NB4 (cell line): ENCODE data around the gene C1orf210.

Experiments used
- DNase-seq: peaks from one replicate; pipeline ENCODE4 v3.0.0; 2010; ENCODE audit warnings: low read depth
- H3K4me3 ChIP-seq: one replicate; pipeline ENCODE4 v1.5.1; 2011; ENCODE audit warnings: mild to moderate bottlenecking, low read depth, low read length, moderate library complexity
- MYC ChIP-seq: IDR thresholded peaks from 2 replicates; pipeline ENCODE4 v1.6.1; 2011; ENCODE audit warnings: low read depth, low read length
- POLR2A ChIP-seq: IDR thresholded peaks from 2 replicates; pipeline ENCODE4 v1.6.1; 2011; ENCODE audit warnings: mild to moderate bottlenecking; ENCODE audit not compliant: insufficient read length; ENCODE audit errors: extremely low read depth
- TF ChIP-seq, protein P1 (sequence below): IDR thresholded peaks from one replicate; pipeline ENCODE4 v1.5.1; 2012; ENCODE audit warnings: low read depth, low read length
- TF ChIP-seq, protein P2 (sequence below): IDR thresholded peaks from 2 replicates; pipeline ENCODE4 v1.6.1; 2011; ENCODE audit warnings: low read depth, low read length

The C1orf210 gene

DNA sequence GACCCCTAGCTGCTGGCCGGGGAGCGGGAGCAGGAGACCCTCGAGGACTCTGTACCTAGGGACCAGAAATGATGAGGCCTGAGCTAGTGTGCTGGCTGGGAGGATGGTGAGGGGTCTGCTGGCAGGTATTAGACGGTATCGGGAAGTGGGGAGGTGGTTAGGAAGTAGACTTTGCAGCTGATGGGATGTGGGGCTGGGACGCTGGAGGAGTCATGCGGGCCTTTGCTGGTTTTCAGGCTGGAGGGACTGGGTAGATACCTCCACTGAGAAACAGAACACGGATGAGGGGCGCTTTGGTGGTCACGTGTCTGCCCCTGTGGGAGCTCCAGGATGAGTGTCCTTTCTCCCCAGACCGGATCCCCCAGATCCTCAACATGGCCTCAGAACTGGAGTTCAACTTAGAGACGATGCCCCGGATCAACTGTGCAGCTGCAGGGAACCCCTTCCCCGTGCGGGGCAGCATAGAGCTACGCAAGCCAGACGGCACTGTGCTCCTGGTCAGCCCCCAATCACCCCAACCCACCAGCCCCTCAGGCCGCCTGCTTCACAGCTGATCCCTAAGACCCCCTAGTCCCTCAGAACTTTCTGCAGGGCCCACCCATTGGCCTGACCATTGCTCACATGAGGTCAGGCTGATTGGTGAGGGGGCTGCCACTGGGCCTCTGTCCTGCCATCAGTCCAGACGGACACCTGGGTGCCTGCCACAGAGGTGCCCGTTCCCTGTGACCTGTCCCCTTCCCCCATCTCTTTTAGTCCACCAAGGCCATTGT, 23.4 kb upstream of the C1orf210 start:
- TF ChIP-seq, protein P1, sequence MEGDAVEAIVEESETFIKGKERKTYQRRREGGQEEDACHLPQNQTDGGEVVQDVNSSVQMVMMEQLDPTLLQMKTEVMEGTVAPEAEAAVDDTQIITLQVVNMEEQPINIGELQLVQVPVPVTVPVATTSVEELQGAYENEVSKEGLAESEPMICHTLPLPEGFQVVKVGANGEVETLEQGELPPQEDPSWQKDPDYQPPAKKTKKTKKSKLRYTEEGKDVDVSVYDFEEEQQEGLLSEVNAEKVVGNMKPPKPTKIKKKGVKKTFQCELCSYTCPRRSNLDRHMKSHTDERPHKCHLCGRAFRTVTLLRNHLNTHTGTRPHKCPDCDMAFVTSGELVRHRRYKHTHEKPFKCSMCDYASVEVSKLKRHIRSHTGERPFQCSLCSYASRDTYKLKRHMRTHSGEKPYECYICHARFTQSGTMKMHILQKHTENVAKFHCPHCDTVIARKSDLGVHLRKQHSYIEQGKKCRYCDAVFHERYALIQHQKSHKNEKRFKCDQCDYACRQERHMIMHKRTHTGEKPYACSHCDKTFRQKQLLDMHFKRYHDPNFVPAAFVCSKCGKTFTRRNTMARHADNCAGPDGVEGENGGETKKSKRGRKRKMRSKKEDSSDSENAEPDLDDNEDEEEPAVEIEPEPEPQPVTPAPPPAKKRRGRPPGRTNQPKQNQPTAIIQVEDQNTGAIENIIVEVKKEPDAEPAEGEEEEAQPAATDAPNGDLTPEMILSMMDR = no peak
- TF ChIP-seq, protein P2, sequence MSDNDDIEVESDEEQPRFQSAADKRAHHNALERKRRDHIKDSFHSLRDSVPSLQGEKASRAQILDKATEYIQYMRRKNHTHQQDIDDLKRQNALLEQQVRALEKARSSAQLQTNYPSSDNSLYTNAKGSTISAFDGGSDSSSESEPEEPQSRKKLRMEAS = no peak
- no peak for TF ChIP-seq MYC
- no peak for TF ChIP-seq POLR2A
- H3K4me3 ChIP-seq = no peak overlapping the region
- no peak for DNase-seq

DNA sequence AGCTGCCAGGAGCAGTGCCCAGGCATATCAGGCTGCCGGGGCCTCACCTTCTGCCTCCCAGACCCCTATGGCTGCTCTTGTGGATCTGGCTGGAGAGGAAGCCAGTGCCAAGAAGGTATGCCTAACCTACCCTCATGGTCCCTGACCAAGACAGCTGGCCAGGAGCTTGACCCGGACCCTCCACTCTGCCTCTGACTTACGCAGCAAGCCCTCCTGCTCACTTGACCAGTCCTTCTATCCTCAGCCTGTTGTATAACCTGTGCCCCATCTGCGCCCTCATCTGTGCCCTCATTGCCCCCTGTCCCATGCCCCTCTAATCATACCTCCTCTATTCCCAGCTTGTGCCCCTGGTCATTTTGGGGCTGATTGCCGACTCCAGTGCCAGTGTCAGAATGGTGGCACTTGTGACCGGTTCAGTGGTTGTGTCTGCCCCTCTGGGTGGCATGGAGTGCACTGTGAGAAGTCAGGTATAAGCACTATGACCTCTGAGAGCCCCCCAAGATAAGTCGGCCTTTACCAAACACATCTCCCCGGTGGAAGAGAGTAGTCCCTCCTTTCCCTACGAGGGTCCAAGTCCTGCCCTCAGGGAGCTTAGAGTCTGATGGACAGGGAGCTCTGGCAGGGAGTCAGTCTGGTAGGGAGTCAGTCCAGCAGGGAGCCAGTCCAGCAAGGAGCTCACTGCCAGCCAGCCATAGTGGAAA, 22.2 kb upstream of the C1orf210 start:
- no peak overlapping the region for H3K4me3 ChIP-seq
- TF ChIP-seq POLR2A (no peak), MYC (no peak)
- TF ChIP-seq, protein P1 = no peak
- TF ChIP-seq, protein P2 = no peak
- DNase-seq = no peak

DNA sequence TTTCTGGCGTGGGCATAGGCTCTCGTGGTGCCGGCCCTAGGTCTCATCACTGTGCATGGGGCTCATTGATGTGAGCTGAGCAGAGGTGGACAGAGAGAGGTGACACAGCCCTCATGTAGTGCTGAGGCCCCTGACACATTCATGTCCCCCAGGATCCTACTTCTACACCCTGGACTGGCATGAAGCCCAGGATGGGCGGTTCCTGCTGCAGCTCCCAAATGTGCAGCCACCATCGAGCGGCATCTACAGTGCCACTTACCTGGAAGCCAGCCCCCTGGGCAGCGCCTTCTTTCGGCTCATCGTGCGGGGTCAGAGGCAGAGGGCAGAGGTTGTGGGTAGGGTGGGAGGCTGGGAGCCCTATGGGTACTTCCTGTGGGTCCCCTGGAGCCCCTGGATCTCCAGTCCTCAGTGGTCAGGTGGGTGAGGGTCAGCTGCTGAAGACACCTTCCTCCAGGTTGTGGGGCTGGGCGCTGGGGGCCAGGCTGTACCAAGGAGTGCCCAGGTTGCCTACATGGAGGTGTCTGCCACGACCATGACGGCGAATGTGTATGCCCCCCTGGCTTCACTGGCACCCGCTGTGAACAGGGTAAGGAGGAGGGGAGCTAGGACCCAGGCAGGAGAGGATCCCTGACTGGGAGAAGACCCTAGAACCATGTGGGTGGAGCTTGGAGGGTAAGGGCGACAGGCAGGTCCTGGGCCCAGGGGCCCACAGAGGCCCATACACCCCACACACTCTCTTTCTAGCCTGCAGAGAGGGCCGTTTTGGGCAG, 21.5 kb upstream of the C1orf210 start:
- no peak for DNase-seq
- TF ChIP-seq MYC (no peak), POLR2A (no peak)
- TF ChIP-seq, protein P2 = no peak
- TF ChIP-seq, protein P1 = no peak
- no peak overlapping the region for H3K4me3 ChIP-seq

DNA sequence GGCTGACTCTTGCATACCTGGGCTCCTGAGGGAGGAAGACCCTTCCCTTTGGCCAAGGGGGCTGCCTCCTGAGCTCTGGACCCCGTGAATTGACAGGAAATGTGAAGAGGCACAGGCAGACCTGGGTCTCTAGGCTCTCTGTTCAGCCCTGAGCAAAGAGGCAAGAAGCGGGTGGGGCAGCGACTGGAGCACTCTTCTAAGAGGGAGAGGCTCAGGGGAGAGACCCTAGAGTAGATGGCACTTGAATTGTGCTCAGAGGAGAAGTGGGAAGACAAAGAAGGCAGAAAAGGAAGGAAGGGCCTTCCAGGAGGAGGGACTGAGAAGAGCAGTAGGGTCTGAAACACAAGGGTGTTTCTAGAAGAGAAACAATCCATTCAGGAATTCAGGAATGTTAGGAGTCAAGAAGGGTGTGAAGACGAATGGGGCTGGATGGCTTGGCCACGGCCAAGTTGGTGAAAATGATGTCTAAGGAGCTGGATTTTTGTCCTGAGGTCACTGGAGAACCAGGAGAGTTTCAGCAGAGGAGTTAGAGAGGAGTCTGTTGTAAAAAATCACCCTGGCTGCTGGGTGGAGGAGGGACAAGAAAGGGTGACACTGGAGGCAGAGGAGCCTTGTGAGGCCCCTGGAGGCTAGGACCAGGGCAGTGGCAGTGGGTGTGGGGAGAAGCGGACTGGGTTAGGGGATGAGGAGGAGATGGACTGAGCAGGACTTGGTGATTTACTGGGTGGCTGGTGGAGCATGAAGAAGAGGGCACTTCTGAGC, 20.7 kb upstream of the C1orf210 start:
- no peak for DNase-seq
- TF ChIP-seq, protein P2 = no peak
- TF ChIP-seq POLR2A = no peak
- TF ChIP-seq, protein P1 = no peak
- no peak for TF ChIP-seq MYC
- H3K4me3 ChIP-seq = no peak overlapping the region

DNA sequence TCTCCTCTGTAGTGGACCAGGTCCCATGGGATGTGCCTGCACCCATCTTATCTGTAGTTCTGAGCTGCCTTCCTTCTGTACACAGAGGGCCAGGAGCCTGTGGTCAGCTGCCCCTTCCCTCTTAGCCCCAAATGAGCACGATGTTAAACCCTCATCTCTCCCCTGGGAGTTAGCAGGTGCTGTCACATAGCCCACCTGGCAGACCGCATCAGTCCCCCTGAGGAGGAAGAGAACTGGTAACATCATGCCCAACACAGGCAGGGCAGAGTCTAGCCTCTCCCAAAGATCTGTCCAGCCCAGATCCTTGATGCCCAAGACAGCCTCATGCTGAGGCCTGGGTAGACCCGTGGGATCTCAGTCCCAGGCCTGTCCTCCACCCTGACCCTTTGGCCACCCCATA, 20.1 kb upstream of the C1orf210 start:
- TF ChIP-seq MYC (no peak), POLR2A (no peak)
- TF ChIP-seq, protein P1 = no peak
- TF ChIP-seq, protein P2 = no peak
- DNase-seq = no peak

More for the DNA sequence above, 20.1 kb upstream of the C1orf210 start:
- no peak overlapping the region for H3K4me3 ChIP-seq
